Thoracic aorta (tissue), 2 donors: Measurements from ENCODE around the gene BROX. TPM values are rescaled to one million over a fixed set of nuclear protein-coding genes. Genes with fewer than 3 reads are reported as not detected.
"Not testable (repeated sequence)": the region's sequence is repeated elsewhere in the genome, so short reads cannot be mapped to it uniquely, and the experiment has no call there.

Source experiments
- ATAC-seq: fragments of 150-250 bp; one replicate; pipeline ENCODE4 v1.8.0; 2017; ENCODE audit warnings: low read depth; ENCODE audit not compliant: insufficient number of reproducible peaks, low FRiP score
- DNase-seq: peaks from one replicate; pipeline ENCODE4 v3.0.0-alpha.2; 2020; ENCODE audit warnings: low spot score
- H3K27ac ChIP-seq, 2 donors: fragments of 200-600 bp; sonication (generic); 1 replicate in 1 of 2; 2 replicates in 1 of 2; pipeline ENCODE4 v1.5.1; 2016; ENCODE audit warnings: mild to moderate bottlenecking in 2 of 2, moderate library complexity in 2 of 2
- H3K27me3 ChIP-seq: fragments of 200-600 bp; sonication (generic); replicated peaks from 2 replicates; pipeline ENCODE4 v1.6.0; 2016; ENCODE audit warnings: mild to moderate bottlenecking; ENCODE audit not compliant: insufficient read depth
- H3K36me3 ChIP-seq: fragments of 200-600 bp; sonication (generic); one replicate; pipeline ENCODE4 v1.5.1; 2016
- H3K4me1 ChIP-seq, 2 donors: fragments of 200-600 bp; sonication (generic); 1 replicate in 1 of 2; 2 replicates in 1 of 2; pipeline versions ENCODE4 v1.5.1 to v1.6.0; 2016; ENCODE audit warnings: low read depth in 2 of 2, mild to moderate bottlenecking in 1 of 2; ENCODE audit not compliant: control insufficient read depth in 1 of 2
- H3K4me3 ChIP-seq: fragments of 200-600 bp; sonication (generic); 2 replicates; pipeline ENCODE4 v1.5.1; 2016; ENCODE audit warnings: mild to moderate bottlenecking
- H3K9me3 ChIP-seq: fragments of 200-600 bp; sonication (generic); 2 replicates; pipeline ENCODE4 v1.5.1; 2016
- total RNA-seq, 2 donors: library from RNA; depleted of rRNA; stranded (reverse); fragments of >200 nt; gene quantifications; one replicate each; pipeline versions ENCODE4 v1.1.0 to v1.2.3, GENCODE V29; 2016
- TF ChIP-seq, protein P1 (sequence below): fragments of 200-600 bp; sonication (generic); IDR thresholded peaks from one replicate; pipeline ENCODE4 v1.5.1; 2019; ENCODE audit warnings: antibody characterized with exemption

Gene BROX
- total RNA-seq, 2 donors from 2014 or later: 24.4 to 36.0 TPM

DNA sequence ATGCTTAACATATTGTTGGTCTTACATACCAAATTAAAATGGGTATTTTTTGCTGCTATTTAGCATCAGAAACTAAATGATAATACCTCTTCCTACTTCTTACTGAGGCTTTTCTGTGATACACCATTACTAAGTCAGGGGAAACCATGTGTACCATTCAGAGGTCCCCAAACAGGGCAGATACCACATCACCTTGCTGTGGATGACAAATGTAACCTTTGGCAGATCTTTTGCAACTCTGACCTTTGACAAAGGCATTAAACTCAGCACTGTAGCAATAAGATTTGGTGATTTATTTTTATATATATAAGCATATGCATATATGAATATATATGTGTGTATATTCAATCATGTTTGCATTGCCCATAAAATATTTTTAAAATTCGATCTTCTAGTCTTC lies 27.6 kb downstream of the BROX start:
- H3K27ac ChIP-seq: no peak overlapping the region

DNA sequence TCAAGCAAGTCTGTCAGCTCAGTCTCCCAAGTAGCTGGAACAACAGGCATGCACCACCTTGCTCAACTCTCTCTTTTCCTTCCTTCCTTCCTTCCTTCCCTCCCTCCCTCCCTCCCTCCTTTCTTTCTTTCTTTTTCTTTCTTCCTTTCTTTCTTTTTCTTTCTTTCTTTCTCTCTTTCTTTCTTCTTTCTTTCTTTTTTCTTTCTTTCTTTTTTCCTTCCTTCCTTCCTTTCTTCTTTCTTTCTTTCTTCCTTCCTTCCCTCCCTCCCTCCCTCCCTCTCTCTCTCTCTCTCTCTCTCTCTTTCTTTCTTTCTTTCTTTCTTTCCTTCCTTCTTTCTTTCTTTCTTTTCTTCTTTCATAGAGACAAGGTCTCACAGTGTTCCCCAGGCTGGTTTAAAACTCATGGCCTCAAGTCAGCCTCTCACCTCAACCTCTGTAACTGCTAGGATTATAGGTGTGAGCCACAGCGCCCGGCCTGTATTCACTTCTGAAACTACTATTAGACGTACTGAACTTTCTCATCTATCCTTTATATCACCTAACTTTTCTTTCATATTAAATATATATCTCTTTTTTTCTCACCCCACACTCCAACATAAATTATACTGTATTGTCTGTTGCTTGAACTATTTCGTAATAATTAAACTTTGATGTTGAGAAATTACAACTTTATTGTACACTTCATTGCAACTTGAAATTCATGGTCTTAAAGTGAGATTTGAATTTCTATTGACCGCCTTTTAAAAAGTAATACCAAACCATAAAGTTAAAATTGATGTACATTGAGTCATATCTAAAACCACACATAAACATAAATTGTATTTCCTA lies 29.5 kb downstream of the BROX start:
- ATAC-seq: not testable (repeated sequence)

More for the DNA sequence above, 27.6 kb downstream of the BROX start:
- TF ChIP-seq, protein P1, sequence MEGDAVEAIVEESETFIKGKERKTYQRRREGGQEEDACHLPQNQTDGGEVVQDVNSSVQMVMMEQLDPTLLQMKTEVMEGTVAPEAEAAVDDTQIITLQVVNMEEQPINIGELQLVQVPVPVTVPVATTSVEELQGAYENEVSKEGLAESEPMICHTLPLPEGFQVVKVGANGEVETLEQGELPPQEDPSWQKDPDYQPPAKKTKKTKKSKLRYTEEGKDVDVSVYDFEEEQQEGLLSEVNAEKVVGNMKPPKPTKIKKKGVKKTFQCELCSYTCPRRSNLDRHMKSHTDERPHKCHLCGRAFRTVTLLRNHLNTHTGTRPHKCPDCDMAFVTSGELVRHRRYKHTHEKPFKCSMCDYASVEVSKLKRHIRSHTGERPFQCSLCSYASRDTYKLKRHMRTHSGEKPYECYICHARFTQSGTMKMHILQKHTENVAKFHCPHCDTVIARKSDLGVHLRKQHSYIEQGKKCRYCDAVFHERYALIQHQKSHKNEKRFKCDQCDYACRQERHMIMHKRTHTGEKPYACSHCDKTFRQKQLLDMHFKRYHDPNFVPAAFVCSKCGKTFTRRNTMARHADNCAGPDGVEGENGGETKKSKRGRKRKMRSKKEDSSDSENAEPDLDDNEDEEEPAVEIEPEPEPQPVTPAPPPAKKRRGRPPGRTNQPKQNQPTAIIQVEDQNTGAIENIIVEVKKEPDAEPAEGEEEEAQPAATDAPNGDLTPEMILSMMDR: no peak
- ATAC-seq: no peak
- Histone ChIP-seq H3K4me1 (no peaks in the 10 kb centered on the region), H3K9me3 (no peaks in the 10 kb centered on the region), H3K36me3 (no peaks in the 10 kb centered on the region), H3K4me3 (no peak overlapping the region), H3K27me3 (no peaks in the 10 kb centered on the region)
- DNase-seq: no peak

DNA sequence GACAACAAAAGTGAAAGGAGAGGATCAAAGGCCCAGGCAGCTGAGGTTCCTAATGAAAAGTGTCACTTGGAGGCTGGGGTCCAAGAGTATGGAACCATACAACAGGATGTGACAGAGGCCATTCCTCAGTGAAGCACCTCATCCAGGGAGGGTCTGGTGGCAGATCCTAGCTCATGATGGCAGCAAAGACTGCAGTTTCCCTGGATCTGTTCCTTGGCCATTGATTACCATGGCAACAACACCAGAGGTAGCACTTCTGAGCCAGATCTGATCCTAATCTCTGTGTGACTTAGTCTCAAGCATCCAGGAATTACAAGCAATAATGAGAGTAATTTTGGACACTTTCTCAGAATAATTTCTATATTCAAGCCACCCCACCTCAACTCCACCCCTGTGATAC lies 37.6 kb downstream of the BROX start:
- no peak overlapping the region for H3K4me3 ChIP-seq
- H3K36me3 ChIP-seq: no peaks in the 10 kb centered on the region
- TF ChIP-seq, protein P1: no peak
- no peak for DNase-seq
- H3K9me3 ChIP-seq: no peaks in the 10 kb centered on the region
- peaks cover under 1% of the 10 kb centered on the region in 2 donors for H3K4me1 ChIP-seq
- no peak overlapping the region for H3K27ac ChIP-seq
- ATAC-seq: no peak
- H3K27me3 ChIP-seq: no peaks in the 10 kb centered on the region

More for the DNA sequence above, 29.5 kb downstream of the BROX start:
- H3K4me3 ChIP-seq, H3K27me3 ChIP-seq, H3K9me3 ChIP-seq, DNase-seq, H3K4me1 ChIP-seq, H3K36me3 ChIP-seq, H3K27ac ChIP-seq: not testable (repeated sequence)

DNA sequence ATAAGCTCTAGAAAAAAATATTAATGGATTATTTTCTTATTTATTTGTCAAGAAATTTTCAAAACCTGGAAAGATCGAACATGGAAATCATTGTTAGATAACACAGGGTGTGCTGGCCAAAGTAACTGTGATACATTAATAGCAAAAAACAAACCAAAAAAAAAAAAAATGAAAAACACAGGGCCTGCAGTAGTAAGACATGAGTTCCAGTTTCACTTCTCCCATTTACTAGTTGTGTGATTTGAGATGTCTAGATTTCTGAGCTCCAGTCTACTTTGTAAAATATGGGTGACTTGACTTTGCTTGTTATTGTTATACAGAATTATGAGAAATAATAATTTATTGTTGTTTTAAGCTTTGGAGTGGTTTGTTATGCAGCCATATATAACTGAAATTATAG lies 38.3 kb downstream of the BROX start:
- no peak for DNase-seq
- Histone ChIP-seq H3K27me3 (no peaks in the 10 kb centered on the region), H3K36me3 (no peaks in the 10 kb centered on the region), H3K4me3 (no peak overlapping the region), H3K27ac (no peak overlapping the region), H3K4me1 (peaks cover 3 to 8% of the 10 kb centered on the region in 2 donors), H3K9me3 (no peaks in the 10 kb centered on the region)
- no peak for ATAC-seq
- TF ChIP-seq, protein P1: no peak

DNA sequence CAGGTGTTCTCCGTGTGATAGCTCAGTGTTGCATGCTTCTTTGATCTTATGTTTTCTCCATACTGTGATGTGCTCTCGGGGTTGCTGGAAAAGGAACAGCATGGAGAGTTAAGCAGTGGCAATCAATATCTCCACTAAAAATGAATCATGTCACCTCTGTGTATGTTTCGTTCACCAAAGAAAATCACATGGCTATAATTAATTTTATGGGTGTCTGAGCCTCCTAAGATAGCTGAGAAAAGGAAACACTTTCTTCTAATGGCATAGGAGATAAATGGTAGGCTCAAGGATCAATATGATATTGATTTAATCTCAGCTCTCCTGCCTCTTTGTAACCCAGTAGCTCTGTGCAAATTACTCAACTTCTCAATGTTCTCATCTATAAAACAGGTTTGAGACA lies 38.9 kb downstream of the BROX start:
- no peak for ATAC-seq

More for the DNA sequence above, 38.9 kb downstream of the BROX start:
- Histone ChIP-seq H3K9me3 (no peaks in the 10 kb centered on the region), H3K36me3 (no peaks in the 10 kb centered on the region), H3K4me3 (no peak overlapping the region), H3K27ac (no peak overlapping the region), H3K27me3 (no peaks in the 10 kb centered on the region), H3K4me1 (peaks cover 3 to 8% of the 10 kb centered on the region in 2 donors)
- DNase-seq: no peak
- TF ChIP-seq, protein P1: no peak
